ENCODE data around the gene WDR45B. TPM values are rescaled to one million over a fixed set of nuclear protein-coding genes. Genes with fewer than 3 reads are reported as not detected.

The WDR45B gene
- polyA plus RNA-seq, 1 of the 3 experiments (the other 2 are of a cell fraction): 171 TPM

- Histone ChIP-seq H3K4me1 (ENCODE audit: control insufficient read depth in 1 of 2, insufficient read depth in 2 of 2, low read depth in 1 of 2, low read length in 1 of 2) (no peaks in the 10 kb centered on the region), H3K36me3 (replicated peaks in 1 of 2; ENCODE audit: control insufficient read depth in 1 of 2, insufficient read depth in 2 of 2, low read length in 1 of 2) (no peaks in the 10 kb centered on the region), H3K79me2 (ENCODE audit: insufficient read depth) (no peaks in the 10 kb centered on the region), H3K9me2 (no peaks in the 10 kb centered on the region), H3K27me3 (ENCODE audit: insufficient read depth) (no peaks in the 10 kb centered on the region), H2AFZ (ENCODE audit: low read depth) (no peak overlapping the region), H3K9me3 (peaks cover 6% of the 10 kb centered on the region), H3K4me2 (no peak overlapping the region), H4K20me1 (ENCODE audit: insufficient read depth) (no peaks in the 10 kb centered on the region), H3F3A (replicated peaks; ENCODE audit: insufficient read depth) (no peaks in the 10 kb centered on the region), H3K27ac (ENCODE audit: low read depth in 2 of 2, low read length in 1 of 2) (no peak overlapping the region), H3K9ac (no peak overlapping the region), H3K4me3 (ENCODE audit: low read depth in 2 of 2, low read length in 1 of 2) (no peak overlapping the region)
- no peak for DNase-seq
- POLR2A ChIA-PET: no interaction called here
- 91% methylated on average over 6 of the region's 12 CpGs for WGBS (ENCODE audit: low lambda C conversion rate)
- CTCF ChIA-PET: interaction anchor here (1.4 kb wide), 1 partner anchor 17 kb away, joined by 3 read pairs; no protein-coding TSS in a partner anchor
- no peak for TF ChIP-seq RXRA (IDR thresholded peaks at IDR 0.05; ENCODE audit: borderline replicate concordance, low read depth)
- no peak for TF ChIP-seq FOSL2 (IDR thresholded peaks at IDR 0.05; ENCODE audit: borderline replicate concordance, low read depth)
- TF ChIP-seq GABPA (IDR thresholded peaks at IDR 0.05; ENCODE audit: low read depth): no peak
- TF ChIP-seq NRF1 (IDR thresholded peaks at IDR 0.05; ENCODE audit: low read depth, low read length): no peak
- no peak for TF ChIP-seq JUND (IDR thresholded peaks at IDR 0.05)
- no peak for TF ChIP-seq TCF12 (IDR thresholded peaks at IDR 0.05)
- no peak for TF ChIP-seq MEF2A (IDR thresholded peaks at IDR 0.05; ENCODE audit: borderline replicate concordance, low read depth)
- TF ChIP-seq TAF1 (IDR thresholded peaks at IDR 0.05; ENCODE audit: borderline replicate concordance, low read depth, low read length): no peak
- no peak for TF ChIP-seq ZBTB33 (IDR thresholded peaks at IDR 0.05; ENCODE audit: borderline replicate concordance, low read depth)
- TF ChIP-seq TEAD4 (IDR thresholded peaks at IDR 0.05; ENCODE audit: borderline replicate concordance, insufficient read depth): no peak
- TF ChIP-seq EP300 (IDR thresholded peaks at IDR 0.05; ENCODE audit: borderline replicate concordance in 1 of 2, low read depth in 1 of 2, low read length in 1 of 2): no peak
- TF ChIP-seq RCOR1 (IDR thresholded peaks at IDR 0.05; ENCODE audit: low read length): no peak
- no peak for TF ChIP-seq FOXJ3 (CRISPR knock-in tag; IDR thresholded peaks at IDR 0.05)
- TF ChIP-seq, protein P1, sequence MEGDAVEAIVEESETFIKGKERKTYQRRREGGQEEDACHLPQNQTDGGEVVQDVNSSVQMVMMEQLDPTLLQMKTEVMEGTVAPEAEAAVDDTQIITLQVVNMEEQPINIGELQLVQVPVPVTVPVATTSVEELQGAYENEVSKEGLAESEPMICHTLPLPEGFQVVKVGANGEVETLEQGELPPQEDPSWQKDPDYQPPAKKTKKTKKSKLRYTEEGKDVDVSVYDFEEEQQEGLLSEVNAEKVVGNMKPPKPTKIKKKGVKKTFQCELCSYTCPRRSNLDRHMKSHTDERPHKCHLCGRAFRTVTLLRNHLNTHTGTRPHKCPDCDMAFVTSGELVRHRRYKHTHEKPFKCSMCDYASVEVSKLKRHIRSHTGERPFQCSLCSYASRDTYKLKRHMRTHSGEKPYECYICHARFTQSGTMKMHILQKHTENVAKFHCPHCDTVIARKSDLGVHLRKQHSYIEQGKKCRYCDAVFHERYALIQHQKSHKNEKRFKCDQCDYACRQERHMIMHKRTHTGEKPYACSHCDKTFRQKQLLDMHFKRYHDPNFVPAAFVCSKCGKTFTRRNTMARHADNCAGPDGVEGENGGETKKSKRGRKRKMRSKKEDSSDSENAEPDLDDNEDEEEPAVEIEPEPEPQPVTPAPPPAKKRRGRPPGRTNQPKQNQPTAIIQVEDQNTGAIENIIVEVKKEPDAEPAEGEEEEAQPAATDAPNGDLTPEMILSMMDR (IDR thresholded peaks at IDR 0.05): no peak
- TF ChIP-seq ELF1 (IDR thresholded peaks at IDR 0.05): no peak
- TF ChIP-seq RAD21 (IDR thresholded peaks at IDR 0.05; ENCODE audit: low read length): no peak
- TF ChIP-seq GATA2 (CRISPR knock-in tag; IDR thresholded peaks at IDR 0.05): no peak
- no peak for TF ChIP-seq MAX (IDR thresholded peaks at IDR 0.05; ENCODE audit: low read depth)
- TF ChIP-seq FOXM1 (IDR thresholded peaks at IDR 0.05; ENCODE audit: low read depth): no peak
- no peak for TF ChIP-seq REST (IDR thresholded peaks at IDR 0.05; ENCODE audit: low read depth, low read length)
Measured at GRCh38 chr17:82685291-82685690, 37.0 kb upstream of the WDR45B start.

Measured in SK-N-SH (cell line).